Measurements from ENCODE around the gene ZNF304. TPM values are rescaled to one million over a fixed set of nuclear protein-coding genes. Genes with fewer than 3 reads are reported as not detected.

Gene ZNF304
- total RNA-seq: 1 to 10 TPM in 3 of 4 donors, under 1 TPM in 1; 0.40 to 4.2 (median 3.5) TPM

GRCh38 chr19:57350877-57351805 is at the start of gene ZNF304:
TSS of gene ZNF304 (plus strand) at chr19:57351271. CDS start at chr19:57351665, 394 bp downstream.
- H3K27ac ChIP-seq: peak within 1 kb of the TSS; percentile 75 to 90 (median 82)
- H3K4me1 ChIP-seq: peaks cover 8 to 19% (median 12%) of the 10 kb centered on the region in 4 donors
- 12% methylated on average over 43 of the region's 57 CpGs; no CpG with 5 or more reads in 1 of the 2 donors for WGBS, 2 donors (ENCODE audit: low coverage in 1 of 2)
- peaks cover 2 to 23% (median 14%) of the 10 kb centered on the region in 4 donors for H3K36me3 ChIP-seq
- in situ Hi-C loops (cut with MboI; ENCODE audit: low pct_ligation_motif_present in 1 of 4, low pct_unique_long_range_greater_than_20kb in 1 of 4, low sequenced_read_pairs in 3 of 4): no loop called here
- H3K9me3 ChIP-seq: peaks cover 5 to 19% of the 10 kb centered on the region in 2 donors
- no peaks in the 10 kb centered on the region for H3K27me3 ChIP-seq
- intact Hi-C loops (cut with DNase I; ENCODE audit: low total_unique reads): no loop called here
- DNase-seq: peak; percentile 92
- TF ChIP-seq, protein P1, sequence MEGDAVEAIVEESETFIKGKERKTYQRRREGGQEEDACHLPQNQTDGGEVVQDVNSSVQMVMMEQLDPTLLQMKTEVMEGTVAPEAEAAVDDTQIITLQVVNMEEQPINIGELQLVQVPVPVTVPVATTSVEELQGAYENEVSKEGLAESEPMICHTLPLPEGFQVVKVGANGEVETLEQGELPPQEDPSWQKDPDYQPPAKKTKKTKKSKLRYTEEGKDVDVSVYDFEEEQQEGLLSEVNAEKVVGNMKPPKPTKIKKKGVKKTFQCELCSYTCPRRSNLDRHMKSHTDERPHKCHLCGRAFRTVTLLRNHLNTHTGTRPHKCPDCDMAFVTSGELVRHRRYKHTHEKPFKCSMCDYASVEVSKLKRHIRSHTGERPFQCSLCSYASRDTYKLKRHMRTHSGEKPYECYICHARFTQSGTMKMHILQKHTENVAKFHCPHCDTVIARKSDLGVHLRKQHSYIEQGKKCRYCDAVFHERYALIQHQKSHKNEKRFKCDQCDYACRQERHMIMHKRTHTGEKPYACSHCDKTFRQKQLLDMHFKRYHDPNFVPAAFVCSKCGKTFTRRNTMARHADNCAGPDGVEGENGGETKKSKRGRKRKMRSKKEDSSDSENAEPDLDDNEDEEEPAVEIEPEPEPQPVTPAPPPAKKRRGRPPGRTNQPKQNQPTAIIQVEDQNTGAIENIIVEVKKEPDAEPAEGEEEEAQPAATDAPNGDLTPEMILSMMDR (IDR thresholded peaks at IDR 0.05): no peak
- peak; percentile 57 to 75 (median 67) for TF ChIP-seq POLR2AphosphoS5 (IDR thresholded peaks at IDR 0.05)
- peak within 1 kb of the TSS; percentile 71 to 84 (median 80) for H3K4me3 ChIP-seq

GRCh38 chr19:57302020-57302465 is 49.0 kb upstream of the ZNF304 start:
- no CpG with 5 or more reads among the region's 1 CpG for WGBS, 2 donors (ENCODE audit: low coverage in 1 of 2)
- no peak for DNase-seq
- no peaks in the 10 kb centered on the region for H3K4me1 ChIP-seq
- no peak overlapping the region for H3K4me3 ChIP-seq
- in situ Hi-C loops (cut with MboI; ENCODE audit: low pct_ligation_motif_present in 1 of 4, low pct_unique_long_range_greater_than_20kb in 1 of 4, low sequenced_read_pairs in 3 of 4): no loop called here
- intact Hi-C loops (cut with DNase I; ENCODE audit: low total_unique reads): no loop called here
- TF ChIP-seq POLR2AphosphoS5 (IDR thresholded peaks at IDR 0.05) (no peak), EP300 (IDR thresholded peaks at IDR 0.05; ENCODE audit: low read depth) (no peak), POLR2A (IDR thresholded peaks at IDR 0.05) (no peak)
- TF ChIP-seq, protein P1 (IDR thresholded peaks at IDR 0.05): no peak
- no peaks in the 10 kb centered on the region for H3K9me3 ChIP-seq
- no peak overlapping the region for H3K27ac ChIP-seq
- peaks cover 0 to 37% (median 11%) of the 10 kb centered on the region in 4 donors for H3K36me3 ChIP-seq
- no peaks in the 10 kb centered on the region for H3K27me3 ChIP-seq

DNA sequence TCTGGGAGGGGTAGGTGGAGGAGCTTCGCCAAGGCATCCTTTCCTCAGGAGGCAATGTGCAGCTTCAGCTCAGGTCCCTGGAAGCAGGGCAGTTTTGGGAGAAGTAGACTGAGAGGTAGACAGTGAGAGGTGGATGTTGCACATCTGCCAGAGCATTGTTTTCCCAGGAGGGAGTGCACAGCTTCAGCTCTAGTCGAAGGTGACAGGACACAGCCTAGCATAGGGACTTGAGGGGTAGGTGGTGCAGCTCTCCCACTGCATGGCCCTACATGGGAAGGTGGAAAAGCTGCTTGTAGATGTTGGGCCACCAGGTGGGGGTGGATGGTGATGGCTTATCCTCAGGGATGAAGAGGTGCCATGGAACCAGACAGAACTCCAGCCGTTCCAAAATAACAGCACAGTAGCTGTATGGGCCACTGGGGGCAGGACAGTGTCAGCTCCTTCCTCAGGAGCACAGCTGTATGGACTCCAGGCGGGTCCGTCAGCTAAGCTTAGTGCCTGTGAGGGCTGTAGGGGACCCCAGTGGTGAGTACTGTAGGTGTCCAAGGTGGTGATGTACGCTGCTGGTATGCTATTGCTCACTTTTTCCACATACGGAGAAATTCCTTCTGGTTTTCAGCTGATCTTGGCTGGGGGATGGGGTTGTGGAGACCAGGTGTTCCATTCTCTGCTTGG is 48.2 kb upstream of the ZNF304 start:
- WGBS, 2 donors (ENCODE audit: low coverage in 1 of 2): 20 to 75% methylated on average over 1 to 7 of the region's 7 CpGs
- H3K27ac ChIP-seq: no peak overlapping the region
- no peak overlapping the region for H3K4me3 ChIP-seq
- DNase-seq: no peak
- peaks cover 0 to 32% (median 11%) of the 10 kb centered on the region in 4 donors for H3K36me3 ChIP-seq
- no peaks in the 10 kb centered on the region for H3K27me3 ChIP-seq
- in situ Hi-C loops (cut with MboI; ENCODE audit: low pct_ligation_motif_present in 1 of 4, low pct_unique_long_range_greater_than_20kb in 1 of 4, low sequenced_read_pairs in 3 of 4) (no loop called here), intact Hi-C loops (cut with DNase I; ENCODE audit: low total_unique reads) (no loop called here)
- TF ChIP-seq, protein P1 (IDR thresholded peaks at IDR 0.05): no peak
- TF ChIP-seq POLR2A (IDR thresholded peaks at IDR 0.05) (no peak), EP300 (IDR thresholded peaks at IDR 0.05; ENCODE audit: low read depth) (no peak), POLR2AphosphoS5 (IDR thresholded peaks at IDR 0.05) (no peak)
- no peaks in the 10 kb centered on the region for H3K9me3 ChIP-seq
- no peaks in the 10 kb centered on the region for H3K4me1 ChIP-seq

DNA sequence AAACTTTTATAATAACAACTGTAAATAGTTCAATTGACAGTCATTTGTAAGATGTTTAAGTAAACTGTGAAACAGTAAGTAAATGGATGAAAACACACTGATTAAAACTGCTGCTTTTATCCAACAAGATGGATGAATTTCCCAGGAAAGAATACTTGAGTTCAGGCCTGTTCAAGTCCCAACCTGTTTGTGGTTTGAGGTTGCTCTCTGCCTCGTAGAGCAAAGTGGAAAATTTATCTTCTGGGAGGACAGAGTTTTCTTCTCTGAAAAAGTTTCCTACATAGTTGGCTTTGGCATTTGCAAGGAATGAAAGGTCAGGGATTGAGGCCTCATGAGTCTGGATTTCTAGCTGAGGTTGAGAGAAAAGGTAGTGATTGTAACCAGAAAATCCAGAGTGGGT is 46.0 kb upstream of the ZNF304 start:
- Histone ChIP-seq H3K9me3 (no peaks in the 10 kb centered on the region), H3K36me3 (peaks cover 0 to 12% (median 5%) of the 10 kb centered on the region in 4 donors), H3K27ac (no peak overlapping the region), H3K4me3 (no peak overlapping the region), H3K4me1 (no peaks in the 10 kb centered on the region), H3K27me3 (no peaks in the 10 kb centered on the region)
- DNase-seq: no peak
- intact Hi-C loops (cut with DNase I; ENCODE audit: low total_unique reads) (no loop called here), in situ Hi-C loops (cut with MboI; ENCODE audit: low pct_ligation_motif_present in 1 of 4, low pct_unique_long_range_greater_than_20kb in 1 of 4, low sequenced_read_pairs in 3 of 4) (no loop called here)
- 0% methylated on average over 1 of the region's 1 CpG for WGBS, 2 donors (ENCODE audit: low coverage in 1 of 2)
- TF ChIP-seq, protein P1 (IDR thresholded peaks at IDR 0.05): no peak
- no peak for TF ChIP-seq POLR2A (IDR thresholded peaks at IDR 0.05)
- no peak for TF ChIP-seq EP300 (IDR thresholded peaks at IDR 0.05; ENCODE audit: low read depth)

Measured in transverse colon (tissue), 4 donors.